ENCODE measurements around the gene C2orf81. TPM values are rescaled to one million over a fixed set of nuclear protein-coding genes. Genes with fewer than 3 reads are reported as not detected.
"Not testable (repeated sequence)": the region's sequence is repeated elsewhere in the genome, so short reads cannot be mapped to it uniquely, and the experiment has no call there.

The C2orf81 gene
- total RNA-seq: not detected

GRCh38 chr2:74421221-74421870, at the start of gene C2orf81, which contains the start of gene WDR54:
Gene C2orf81 (minus strand): TSS chr2:74421619. CDS start chr2:74421560, 59 bp downstream.
Gene WDR54 (plus strand): TSS chr2:74421730. CDS start chr2:74422154, 424 bp downstream.
- DNase-seq: peak; percentile 90

- DNase-seq: not testable (repeated sequence)
Observed at GRCh38 chr2:74470742-74471141, 49.3 kb upstream of the C2orf81 start.

DNA sequence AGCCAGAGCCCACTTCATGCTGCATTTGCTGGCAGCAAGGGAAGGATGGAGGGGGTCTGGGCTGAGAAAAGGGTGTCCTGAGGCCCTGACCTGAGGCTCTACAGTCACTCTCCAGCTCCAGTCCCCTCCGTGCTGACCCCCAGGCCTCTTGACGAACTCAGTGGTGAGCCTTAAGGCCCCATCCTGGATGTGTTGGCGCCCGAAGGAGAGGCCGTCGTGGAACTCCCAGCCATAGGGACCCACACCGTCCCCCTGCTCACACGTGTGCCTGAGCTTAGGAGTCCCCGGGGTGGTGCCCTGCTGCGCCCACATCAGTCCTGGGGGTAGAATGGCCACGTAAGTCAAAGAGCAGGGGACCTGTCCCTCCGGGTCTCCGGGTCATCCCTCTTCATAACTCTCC, 43.0 kb upstream of the C2orf81 start:
- DNase-seq: no peak

GRCh38 chr2:74462786-74463105, 41.3 kb upstream of the C2orf81 start:
- no peak for DNase-seq

GRCh38 chr2:74462054-74462785, 40.8 kb upstream of the C2orf81 start:
- no peak for DNase-seq

- DNase-seq: no peak
Observed at GRCh38 chr2:74461187-74462053, 40.0 kb upstream of the C2orf81 start.

- DNase-seq: not testable (repeated sequence)
Observed at GRCh38 chr2:74460187-74460586, 38.8 kb upstream of the C2orf81 start.

DNA sequence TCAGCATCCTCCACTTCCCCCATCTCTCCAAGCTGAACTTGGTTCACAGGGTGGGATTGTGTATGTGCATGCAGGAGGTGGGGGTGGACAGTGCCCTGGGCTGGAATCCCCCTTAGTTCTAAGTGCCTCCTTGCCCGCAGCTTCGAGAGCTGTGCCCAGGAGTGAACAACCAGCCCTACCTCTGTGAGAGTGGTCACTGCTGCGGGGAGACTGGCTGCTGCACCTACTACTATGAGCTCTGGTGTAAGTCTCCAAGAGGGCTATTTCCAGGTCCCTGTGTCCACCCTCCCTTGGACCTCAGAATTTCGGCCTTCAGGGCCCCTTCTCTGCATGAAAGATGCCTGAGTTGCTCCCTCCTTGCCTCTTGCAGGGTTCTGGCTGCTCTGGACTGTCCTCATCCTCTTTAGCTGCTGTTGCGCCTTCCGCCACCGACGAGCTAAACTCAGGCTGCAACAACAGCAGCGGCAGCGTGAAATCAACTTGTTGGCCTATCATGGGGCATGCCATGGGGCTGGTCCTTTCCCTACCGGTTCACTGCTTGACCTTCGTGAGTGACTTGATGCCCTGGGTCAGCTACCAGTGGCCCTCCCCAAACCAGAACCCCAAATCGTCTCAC, 38.2 kb upstream of the C2orf81 start:
- DNase-seq: not testable (repeated sequence)

DNA sequence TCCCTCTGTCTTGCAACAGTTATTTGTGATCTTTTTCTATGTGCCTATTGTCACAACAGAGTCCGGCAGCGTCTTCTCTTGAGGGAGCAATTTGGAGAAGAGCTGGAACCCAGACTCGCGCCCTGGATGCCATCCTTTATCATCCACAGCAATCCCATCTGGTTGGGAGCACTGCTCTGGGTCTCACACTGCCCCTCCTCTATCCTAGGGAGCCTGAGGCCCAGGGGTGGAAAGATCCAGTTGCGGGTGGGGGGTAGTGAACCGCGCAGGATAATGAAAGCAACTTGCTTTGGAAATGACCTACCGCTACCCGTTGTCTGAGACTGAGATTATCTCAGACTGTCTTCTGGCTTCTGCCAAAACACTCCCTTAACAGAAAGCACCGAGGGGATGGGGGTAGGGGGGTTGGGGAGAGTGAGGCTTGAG, 37.5 kb upstream of the C2orf81 start:
- no peak for DNase-seq

DNA sequence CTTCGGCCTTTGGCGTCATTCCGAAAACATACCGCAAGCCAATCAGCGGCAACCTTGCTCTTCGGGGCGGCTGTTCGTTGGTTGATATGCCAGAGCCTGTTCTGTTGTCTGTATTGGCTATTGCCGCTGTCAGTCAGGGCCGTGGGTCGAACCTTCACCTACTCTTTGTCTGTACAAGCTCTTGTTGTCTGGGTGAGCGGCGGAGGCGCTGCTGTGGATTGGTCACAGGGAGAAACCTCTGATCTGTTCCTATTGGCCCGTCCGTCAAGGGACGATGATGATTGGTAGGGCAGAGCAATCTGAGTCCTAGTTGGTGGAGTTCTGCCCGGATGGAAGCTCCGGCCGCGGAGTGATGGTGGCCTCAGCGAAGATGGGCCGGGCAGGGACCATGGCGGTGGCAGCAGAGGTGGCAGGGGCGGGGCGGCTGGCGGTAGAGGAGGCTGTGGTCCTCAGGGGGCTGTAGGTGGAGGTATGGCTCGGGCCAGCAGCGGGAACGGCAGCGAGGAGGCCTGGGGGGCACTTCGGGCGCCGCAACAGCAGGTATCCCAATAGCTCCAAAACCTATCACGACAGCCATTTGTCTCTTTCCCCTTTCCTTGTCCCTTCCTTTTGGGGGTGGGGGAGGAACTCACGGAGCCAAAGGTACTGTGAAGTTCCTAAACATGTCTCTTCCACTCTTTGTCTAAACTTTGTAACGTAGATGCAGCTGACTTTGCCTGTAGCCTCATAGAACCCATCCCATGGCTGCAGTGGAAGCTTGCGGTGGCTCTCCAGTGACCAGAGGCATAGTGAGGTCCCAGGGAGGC, 36.9 kb upstream of the C2orf81 start, which contains the start of gene WBP1:
TSS of gene WBP1 (plus strand) at position 307 of the 806 bp plus-strand sequence. CDS start at position 472, 165 bp downstream.
- DNase-seq: peak; percentile 99

DNA sequence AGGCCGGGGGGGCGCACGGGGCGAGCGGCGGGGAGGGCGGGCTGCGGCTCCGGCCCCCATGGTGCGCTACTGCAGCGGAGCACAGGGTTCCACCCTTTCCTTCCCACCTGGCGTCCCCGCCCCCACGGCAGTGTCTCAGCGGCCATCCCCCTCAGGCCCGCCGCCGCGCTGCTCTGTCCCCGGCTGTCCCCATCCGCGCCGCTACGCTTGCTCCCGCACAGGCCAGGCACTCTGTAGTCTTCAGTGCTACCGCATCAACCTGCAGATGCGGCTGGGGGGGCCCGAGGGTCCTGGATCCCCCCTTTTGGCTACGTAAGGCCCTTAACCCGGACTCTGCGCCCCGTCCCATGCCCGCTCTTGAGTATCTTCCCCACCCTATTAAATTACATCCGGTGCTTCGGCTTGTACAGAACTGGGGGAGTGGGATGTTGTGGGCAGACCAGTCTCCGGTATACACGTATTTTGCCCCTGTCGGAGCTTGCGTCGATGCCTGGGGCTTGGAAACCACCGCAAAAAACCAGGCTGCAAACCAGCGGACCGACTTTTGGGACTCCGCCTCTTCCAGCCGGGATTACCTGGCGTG, 36.2 kb upstream of the C2orf81 start:
- DNase-seq: peak; percentile 72

- DNase-seq: no peak
Observed at GRCh38 chr2:74457129-74457548, 35.7 kb upstream of the C2orf81 start.

DNA sequence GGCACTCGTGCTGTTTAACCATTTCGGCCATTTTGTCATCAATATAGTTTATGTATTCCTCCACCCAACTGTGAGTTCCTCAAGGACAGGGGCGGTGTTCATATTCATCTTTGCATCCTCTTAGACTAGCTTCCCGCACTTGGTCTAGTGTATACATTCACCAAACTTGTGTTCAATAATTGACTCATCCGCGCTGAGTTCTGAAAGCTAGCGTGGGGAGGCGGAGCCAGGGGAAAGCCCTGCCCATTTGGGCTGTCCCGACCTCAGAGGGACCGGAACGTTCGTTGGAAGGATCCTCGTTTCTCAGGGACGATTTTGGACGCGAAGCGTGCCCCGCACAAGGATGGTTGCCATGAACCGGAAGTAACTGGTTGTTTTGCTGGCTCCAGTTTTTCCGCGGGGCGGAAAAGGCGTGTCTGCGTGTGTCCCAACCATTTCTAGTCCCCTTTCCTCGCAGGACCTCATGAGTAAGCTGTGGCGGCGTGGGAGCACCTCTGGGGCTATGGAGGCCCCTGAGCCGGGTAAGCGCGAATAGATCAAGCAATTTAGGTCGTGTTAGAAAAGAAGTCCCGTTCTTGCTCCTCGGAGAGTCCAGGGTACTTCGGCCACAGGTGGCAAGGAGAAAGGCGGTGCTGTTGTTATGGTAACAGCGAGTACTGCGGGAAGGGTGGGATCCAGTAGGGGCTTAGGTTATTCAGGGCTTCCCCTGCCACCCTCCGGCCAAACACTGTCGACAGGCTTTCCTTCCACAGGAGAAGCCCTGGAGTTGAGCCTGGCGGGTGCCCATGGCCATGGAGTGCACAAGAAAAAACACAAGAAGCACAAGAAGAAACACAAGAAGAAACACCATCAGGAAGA, 33.5 kb upstream of the C2orf81 start, which contains the start of gene INO80B:
TSS of gene INO80B (plus strand) at position 434 of the 858 bp plus-strand sequence. CDS start at position 464, 30 bp downstream.
- peak; percentile 95 for DNase-seq

GRCh38 chr2:74450570-74451190, 29.3 kb upstream of the C2orf81 start:
- no peak for DNase-seq

- DNase-seq: no peak
Observed at GRCh38 chr2:74448771-74449170, 27.4 kb upstream of the C2orf81 start.

DNA sequence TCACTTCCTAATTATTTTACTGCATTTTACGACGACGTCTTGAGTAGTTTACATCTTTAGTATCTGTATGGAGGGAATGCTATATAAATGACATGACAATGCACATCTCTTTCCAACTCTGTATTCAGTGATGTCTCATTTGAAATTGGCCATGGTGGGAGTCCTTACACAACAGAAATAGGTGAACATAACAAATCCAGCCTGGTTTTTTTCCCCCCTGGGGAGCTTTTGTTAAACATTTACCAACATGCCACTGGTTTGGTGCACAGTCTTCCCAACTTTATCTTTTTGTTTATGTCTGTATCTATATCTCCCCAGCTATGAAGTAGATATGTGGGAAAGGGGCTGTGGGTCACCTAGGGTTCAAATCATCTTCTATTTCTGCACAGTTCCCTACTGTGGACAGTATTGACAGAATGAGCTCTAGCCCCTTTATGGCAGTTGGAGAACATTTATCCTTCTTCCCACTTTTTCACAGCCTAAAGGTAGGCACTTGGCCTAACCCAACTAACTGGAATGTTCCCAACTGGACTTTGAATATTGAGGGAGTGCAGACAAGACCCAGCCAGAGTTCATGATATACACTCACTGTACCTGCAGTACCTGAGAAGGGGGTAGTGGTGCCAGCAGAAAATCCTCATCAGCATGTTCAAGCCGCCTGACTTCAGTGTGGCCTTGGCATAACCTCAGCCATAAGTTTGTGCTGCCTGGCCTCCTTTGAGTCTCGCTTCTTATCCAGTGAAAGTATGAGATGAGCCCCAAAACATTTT, 26.0 kb upstream of the C2orf81 start:
- no peak for DNase-seq

DNA sequence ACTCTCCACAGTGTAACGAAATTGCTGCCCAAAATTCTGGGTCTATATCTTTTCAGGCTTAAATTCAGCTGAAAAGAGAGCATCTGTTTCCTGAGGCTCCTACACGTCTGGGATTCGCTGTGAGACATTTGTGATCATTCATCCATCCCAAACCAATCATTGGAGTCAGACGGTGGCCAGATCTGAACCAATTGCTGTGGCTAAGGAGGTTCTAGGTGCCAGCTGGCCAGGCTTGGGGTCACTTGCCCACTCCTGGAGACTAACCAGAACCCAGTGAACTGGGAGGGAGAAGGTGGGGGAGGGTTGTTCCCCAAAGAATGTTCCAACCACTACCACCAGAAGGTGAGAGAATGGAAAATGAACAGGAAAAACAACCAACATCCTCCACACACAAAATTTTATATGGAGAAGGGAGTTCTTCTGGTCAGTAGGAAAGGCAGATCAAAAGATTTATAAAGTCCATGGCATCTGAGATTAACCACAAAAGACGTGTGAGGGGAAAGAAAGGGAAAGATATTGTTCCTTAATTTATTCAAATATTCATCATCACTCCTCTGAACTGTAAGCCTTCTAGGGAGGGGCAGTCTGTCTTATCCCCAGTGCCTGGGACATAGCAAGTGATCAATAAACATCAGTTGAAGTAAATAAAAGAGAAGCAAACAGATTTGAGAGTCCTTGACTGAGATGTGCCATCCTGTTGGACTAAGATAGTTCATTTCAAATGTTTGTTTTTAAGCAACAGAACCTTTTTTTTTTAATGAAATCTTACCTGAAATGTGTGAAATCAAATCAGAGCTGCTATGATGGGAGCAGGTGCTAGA, 23.3 kb upstream of the C2orf81 start:
- no peak for DNase-seq
